Measurements from ENCODE around the gene APOBEC3G. TPM values are rescaled to one million over a fixed set of nuclear protein-coding genes. Genes with fewer than 3 reads are reported as not detected.
A peak's percentile ranks its signal among the peaks of the same experiment; 100 is the strongest.
"Not testable (repeated sequence)": the region's sequence is repeated elsewhere in the genome, so short reads cannot be mapped to it uniquely, and the experiment has no call there.

APOBEC3G gene
- total and polyA plus RNA-seq, 2 experiments from 2014 or later, result 2.1 to 3.3 TPM

GRCh38 chr22:39040538-39041296 lies 36.4 kb upstream of the APOBEC3G start, which contains the start of gene APOBEC3F:
APOBEC3F (plus strand) TSS chr22:39040864; CDS start chr22:39040961, 97 bp downstream.
- H3K9me2 ChIP-seq (ENCODE audit: insufficient read depth); H3K27me3 ChIP-seq (ENCODE audit: insufficient read depth); H3K36me3 Mint-ChIP-seq (ENCODE audit: low read depth); H2AFZ ChIP-seq; H3K9me3 Mint-ChIP-seq; H3K79me2 ChIP-seq (replicated peaks; ENCODE audit: insufficient read depth); H3K36me3 ChIP-seq (ENCODE audit: insufficient read depth); H4K20me1 ChIP-seq (replicated peaks; ENCODE audit: insufficient read depth): not testable (repeated sequence)
- H3K4me3 Mint-ChIP-seq, result peak within 1 kb of the TSS; percentile 72
- peak; percentile 37 for TF ChIP-seq POLR2AphosphoS5 (IDR thresholded peaks at IDR 0.05; ENCODE audit: low read depth)
- peak in 1 of 2 experiments; percentile 14; a peak in 1 of 4 replicates for TF ChIP-seq CTCF (conservative IDR thresholded peaks at IDR 0.05; ENCODE audit: low read depth in 2 of 2)
- H3K4me3 ChIP-seq, result peak within 1 kb of the TSS; percentile 63
- peaks cover 21% of the 10 kb centered on the region for H3K27me3 Mint-ChIP-seq (ENCODE audit: insufficient read depth, low read depth, poor library complexity)
- H3K27ac Mint-ChIP-seq, result peak within 1 kb of the TSS; percentile 95
- peaks cover 18% of the 10 kb centered on the region; the same call in 1 of the 2 replicates for H3F3A ChIP-seq (replicated peaks; ENCODE audit: low read depth)
- peaks cover 43% of the 10 kb centered on the region for H3K4me1 ChIP-seq (ENCODE audit: insufficient read depth)
- H3K4me2 ChIP-seq, result peak within 1 kb of the TSS; percentile 82
- peaks cover 57% of the 10 kb centered on the region for H3K4me1 Mint-ChIP-seq
- DNase-seq (ENCODE audit: low spot score) (peak; percentile 60), ATAC-seq (peak; percentile 88)
- peak within 1 kb of the TSS; percentile 90 for H3K27ac ChIP-seq (ENCODE audit: low read depth)

- no peak for TF ChIP-seq ZNF114 (CRISPR knock-in tag; IDR thresholded peaks at IDR 0.05)
- no peak for TF ChIP-seq EZH2phosphoT487 (IDR thresholded peaks at IDR 0.05; ENCODE audit: unreplicated experiment)
- no peak for TF ChIP-seq REST (IDR thresholded peaks at IDR 0.05; ENCODE audit: unreplicated experiment)
- no peak for TF ChIP-seq CREB1 (CRISPR knock-in tag; IDR thresholded peaks at IDR 0.05; ENCODE audit: low read depth)
- TF ChIP-seq ETS1 (IDR thresholded peaks at IDR 0.05), result no peak
- no peak for TF ChIP-seq STAT1 (IDR thresholded peaks at IDR 0.05; ENCODE audit: unreplicated experiment)
- TF ChIP-seq CTCF (conservative IDR thresholded peaks at IDR 0.05; ENCODE audit: low read depth in 2 of 2), result no peak
- Mint-ChIP-seq H3K36me3 (ENCODE audit: low read depth) (peaks cover 10% of the 10 kb centered on the region; the same call in 2 of the 3 replicates), H3K4me3 (peak overlapping the region; percentile 70; the same call in 1 of the 3 replicates), H3K4me1 (peaks cover 64% of the 10 kb centered on the region), H3K27ac (peak overlapping the region; percentile 36; the same call in 1 of the 2 replicates), H3K27me3 (ENCODE audit: insufficient read depth, low read depth, poor library complexity) (peaks cover 22% of the 10 kb centered on the region), H3K9me3 (no peaks in the 10 kb centered on the region; the same call in 2 of the 3 replicates)
- Histone ChIP-seq H3K79me2 (replicated peaks; ENCODE audit: insufficient read depth) (no peaks in the 10 kb centered on the region; the same call in 1 of the 2 replicates), H3K4me1 (ENCODE audit: insufficient read depth) (peaks cover 44% of the 10 kb centered on the region), H4K20me1 (replicated peaks; ENCODE audit: insufficient read depth) (no peaks in the 10 kb centered on the region), H3F3A (replicated peaks; ENCODE audit: low read depth) (peaks cover 18% of the 10 kb centered on the region; the same call in 1 of the 2 replicates), H3K4me2 (peak overlapping the region; percentile 82), H3K27ac (ENCODE audit: low read depth) (no peak overlapping the region), H3K36me3 (ENCODE audit: insufficient read depth) (no peaks in the 10 kb centered on the region), H2AFZ (no peak overlapping the region), H3K4me3 (peak overlapping the region; percentile 63), H3K9me2 (ENCODE audit: insufficient read depth) (no peaks in the 10 kb centered on the region), H3K27me3 (ENCODE audit: insufficient read depth) (no peaks in the 10 kb centered on the region)
- ATAC-seq, result no peak
- DNase-seq (ENCODE audit: low spot score), result no peak
These were observed 35.2 kb upstream of the APOBEC3G start for GRCh38 chr22:39041908-39042307.

GRCh38 chr22:39043063-39043462 lies 34.0 kb upstream of the APOBEC3G start:
- not testable (repeated sequence) for H3K4me3 Mint-ChIP-seq; H3K27ac ChIP-seq (ENCODE audit: low read depth); H3K9me2 ChIP-seq (ENCODE audit: insufficient read depth); H3K36me3 ChIP-seq (ENCODE audit: insufficient read depth); H3K4me3 ChIP-seq; DNase-seq (ENCODE audit: low spot score); H3K27me3 ChIP-seq (ENCODE audit: insufficient read depth); H3K4me2 ChIP-seq; H3K9me3 Mint-ChIP-seq; H3K79me2 ChIP-seq (replicated peaks; ENCODE audit: insufficient read depth); H4K20me1 ChIP-seq (replicated peaks; ENCODE audit: insufficient read depth); H2AFZ ChIP-seq; ATAC-seq; H3K27ac Mint-ChIP-seq
- peaks cover 64% of the 10 kb centered on the region for H3K4me1 Mint-ChIP-seq
- H3K27me3 Mint-ChIP-seq (ENCODE audit: insufficient read depth, low read depth, poor library complexity), result peaks cover 22% of the 10 kb centered on the region
- Histone ChIP-seq H3K4me1 (ENCODE audit: insufficient read depth) (peaks cover 43% of the 10 kb centered on the region), H3F3A (replicated peaks; ENCODE audit: low read depth) (peaks cover 18% of the 10 kb centered on the region; the same call in 1 of the 2 replicates)
- peaks cover 10% of the 10 kb centered on the region; the same call in 2 of the 3 replicates for H3K36me3 Mint-ChIP-seq (ENCODE audit: low read depth)
